GM19328 (cell line): ENCODE measurements around the gene CLPSL2.

Experiments used
- ATAC-seq: cut with Tn5 transposase; IDR thresholded peaks from one replicate; pipeline ENCODE4 v1.9.1; 2021; ENCODE audit warnings: mild to moderate bottlenecking, moderate library complexity; ENCODE audit not compliant: unreplicated experiment

The CLPSL2 gene

GRCh38 chr6:35786272-35786671 lies 9.9 kb downstream of the CLPSL2 start:
- ATAC-seq: no peak

DNA sequence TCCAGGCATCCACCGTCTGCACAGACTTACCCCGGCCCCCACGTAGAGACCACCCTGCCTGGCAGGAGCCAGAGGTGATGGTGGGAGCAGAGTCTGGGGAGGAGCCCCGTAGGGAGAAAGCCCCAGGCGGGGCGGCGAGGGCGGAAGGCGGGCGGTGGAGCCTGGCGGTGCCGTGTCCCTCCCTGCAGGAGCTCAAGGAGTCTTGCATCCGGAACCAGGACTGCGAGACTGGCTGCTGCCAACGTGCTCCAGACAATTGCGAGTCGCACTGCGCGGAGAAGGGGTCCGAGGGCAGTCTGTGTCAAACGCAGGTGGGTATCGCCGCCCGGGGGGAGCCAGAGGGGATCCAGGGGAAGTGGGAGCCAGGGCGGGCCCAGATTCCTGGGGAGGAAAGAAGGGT lies 10.4 kb downstream of the CLPSL2 start:
- no peak for ATAC-seq

GRCh38 chr6:35787266-35788218 lies 11.1 kb downstream of the CLPSL2 start:
- no peak for ATAC-seq

DNA sequence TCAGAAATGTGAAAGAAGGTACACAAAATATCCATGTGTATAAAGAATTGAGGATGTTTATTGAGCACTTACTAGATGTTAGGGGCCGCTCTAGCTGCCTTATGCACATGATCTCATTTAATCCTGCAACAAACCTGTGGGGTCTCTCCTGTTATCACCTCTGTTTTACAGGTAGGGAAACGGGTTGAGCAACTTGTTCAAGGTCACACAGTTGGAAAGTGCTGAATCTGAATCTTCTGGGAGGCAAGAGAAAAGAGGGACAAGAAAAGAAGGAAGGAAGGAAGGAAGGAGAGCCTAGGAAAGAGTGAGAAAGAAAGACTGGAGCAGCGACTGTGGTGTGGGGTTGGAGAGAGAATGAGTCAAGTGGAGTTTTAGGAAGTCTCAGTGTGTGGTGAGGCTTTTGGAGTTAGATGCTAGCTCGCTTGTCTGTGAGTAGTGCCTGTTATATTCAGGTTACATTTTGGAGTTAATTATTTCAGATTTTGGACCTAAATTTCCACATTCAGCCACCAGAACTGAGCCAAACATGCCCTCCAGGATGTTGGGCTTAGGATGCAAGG lies 12.1 kb downstream of the CLPSL2 start:
- no peak for ATAC-seq

- ATAC-seq: no peak
Observed at GRCh38 chr6:35790683-35791082, 14.3 kb downstream of the CLPSL2 start.

- no peak for ATAC-seq
Observed at GRCh38 chr6:35794536-35795452, 18.4 kb downstream of the CLPSL2 start.

- no peak for ATAC-seq
Observed at GRCh38 chr6:35795453-35796071, 19.2 kb downstream of the CLPSL2 start.

DNA sequence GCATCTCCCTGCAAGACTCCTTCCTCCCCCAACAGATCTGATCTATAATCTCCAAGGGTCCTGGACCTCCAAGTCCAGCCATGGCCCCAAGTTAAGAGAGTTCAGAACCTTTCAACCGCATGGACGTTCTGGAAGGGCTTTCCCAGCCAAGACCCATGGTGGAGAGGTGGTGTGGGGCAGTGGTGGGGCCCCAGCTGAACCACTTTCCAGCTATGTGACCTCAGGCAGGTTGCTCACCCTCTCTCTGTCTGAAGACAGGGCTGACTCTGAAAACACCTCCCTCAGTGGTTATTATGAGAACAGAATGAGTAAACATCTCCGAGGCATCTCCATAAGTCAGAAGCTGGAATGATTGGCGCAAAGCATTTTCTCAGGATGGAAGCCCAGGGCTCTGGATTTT lies 19.8 kb downstream of the CLPSL2 start:
- no peak for ATAC-seq

DNA sequence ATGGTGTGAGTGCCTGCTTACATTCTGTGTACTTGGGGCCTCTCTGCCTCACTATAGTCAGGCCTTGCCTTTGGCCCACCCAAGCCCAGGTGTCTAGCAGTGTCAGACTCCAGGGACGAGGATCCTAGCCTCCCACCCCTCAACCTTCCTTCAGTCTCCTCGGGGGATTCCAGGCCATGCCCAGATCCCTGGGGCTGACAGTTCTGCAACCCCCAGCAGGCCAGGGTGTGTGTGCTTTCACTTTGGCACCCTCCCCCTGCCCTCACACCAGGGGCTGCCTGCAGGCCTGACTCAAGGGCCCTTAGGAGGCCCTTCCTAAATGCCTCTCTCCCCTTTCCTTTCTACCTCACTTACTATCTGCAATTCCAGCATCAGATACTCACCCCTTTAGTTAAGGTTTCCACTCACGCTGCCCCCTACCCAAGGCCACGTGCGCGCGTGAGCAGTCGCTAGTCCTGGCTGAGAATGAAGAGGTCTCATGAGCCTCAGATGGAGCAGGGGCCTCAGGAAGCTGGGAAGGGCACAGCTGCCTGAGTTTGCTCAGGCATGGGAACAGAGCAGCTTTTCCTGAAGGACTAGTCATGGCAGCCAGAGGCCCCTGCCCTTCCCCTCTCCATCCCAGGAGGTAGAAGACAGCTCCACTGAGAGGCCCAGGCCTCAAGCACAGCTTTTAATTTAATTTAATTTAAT lies 21.6 kb downstream of the CLPSL2 start:
- ATAC-seq: no peak

GRCh38 chr6:35798706-35799105 lies 22.3 kb downstream of the CLPSL2 start:
- no peak for ATAC-seq

- ATAC-seq: no peak
Observed at GRCh38 chr6:35801148-35801547, 24.8 kb downstream of the CLPSL2 start.

DNA sequence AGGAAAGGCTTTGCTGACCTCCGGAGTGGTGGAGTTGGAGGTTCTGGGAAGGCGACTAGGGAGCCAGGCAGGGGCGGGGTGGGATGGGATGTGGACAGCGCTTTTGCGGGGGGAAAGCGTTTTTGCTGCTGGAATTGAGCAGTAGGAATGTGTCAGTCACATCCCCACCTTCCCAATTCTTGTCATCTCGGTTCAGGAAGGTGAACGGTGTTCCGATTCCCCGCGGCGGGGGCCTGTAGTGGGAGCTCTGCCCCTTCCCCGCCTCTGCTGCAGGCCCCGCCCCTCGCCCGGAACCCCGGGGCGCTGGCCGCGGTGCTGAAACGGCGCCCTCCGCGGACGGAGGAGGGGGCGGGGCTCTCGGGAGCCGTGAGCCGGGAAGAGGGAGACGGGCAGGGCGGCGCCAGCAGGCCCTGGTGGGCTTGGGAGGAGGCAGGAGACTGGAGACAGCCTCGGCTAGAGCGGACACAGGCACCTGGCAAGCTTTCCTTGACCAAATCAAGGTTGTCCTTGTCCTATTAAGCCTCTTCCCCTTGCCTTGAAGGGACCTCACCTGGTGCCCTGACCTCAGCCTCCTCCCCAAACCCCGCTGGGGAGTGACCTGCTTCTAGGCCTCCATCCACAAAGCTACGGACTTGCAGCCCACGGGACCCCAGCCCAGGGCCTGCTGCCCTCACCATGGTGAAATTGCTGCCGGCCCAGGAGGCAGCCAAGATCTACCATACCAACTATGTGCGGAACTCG lies 28.8 kb downstream of the CLPSL2 start, which contains the start of gene LHFPL5:
Gene LHFPL5 (plus strand): TSS at position 357 of the 741 bp plus-strand sequence. CDS start 319 bp downstream, at position 676.
- no peak for ATAC-seq

GRCh38 chr6:35808688-35809087 lies 32.3 kb downstream of the CLPSL2 start:
- ATAC-seq: no peak

DNA sequence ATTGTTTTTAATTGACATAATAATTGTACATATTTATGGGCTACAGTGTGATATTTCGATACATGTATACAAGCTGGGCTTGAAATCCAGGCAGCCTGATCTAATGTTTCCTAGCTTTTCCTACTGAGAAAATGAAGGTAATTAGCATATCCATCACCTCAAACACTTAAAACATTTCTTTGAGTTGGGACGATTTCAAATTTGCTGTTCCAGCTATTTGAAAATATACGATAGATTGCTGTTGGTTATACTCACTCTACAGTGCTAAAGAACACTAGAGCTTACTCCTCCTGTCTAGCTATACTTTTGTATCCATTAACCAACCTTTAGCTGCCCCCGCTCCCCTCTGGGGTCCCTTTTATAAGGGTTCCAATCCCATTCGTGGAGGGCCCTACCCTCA lies 33.4 kb downstream of the CLPSL2 start:
- ATAC-seq: no peak

DNA sequence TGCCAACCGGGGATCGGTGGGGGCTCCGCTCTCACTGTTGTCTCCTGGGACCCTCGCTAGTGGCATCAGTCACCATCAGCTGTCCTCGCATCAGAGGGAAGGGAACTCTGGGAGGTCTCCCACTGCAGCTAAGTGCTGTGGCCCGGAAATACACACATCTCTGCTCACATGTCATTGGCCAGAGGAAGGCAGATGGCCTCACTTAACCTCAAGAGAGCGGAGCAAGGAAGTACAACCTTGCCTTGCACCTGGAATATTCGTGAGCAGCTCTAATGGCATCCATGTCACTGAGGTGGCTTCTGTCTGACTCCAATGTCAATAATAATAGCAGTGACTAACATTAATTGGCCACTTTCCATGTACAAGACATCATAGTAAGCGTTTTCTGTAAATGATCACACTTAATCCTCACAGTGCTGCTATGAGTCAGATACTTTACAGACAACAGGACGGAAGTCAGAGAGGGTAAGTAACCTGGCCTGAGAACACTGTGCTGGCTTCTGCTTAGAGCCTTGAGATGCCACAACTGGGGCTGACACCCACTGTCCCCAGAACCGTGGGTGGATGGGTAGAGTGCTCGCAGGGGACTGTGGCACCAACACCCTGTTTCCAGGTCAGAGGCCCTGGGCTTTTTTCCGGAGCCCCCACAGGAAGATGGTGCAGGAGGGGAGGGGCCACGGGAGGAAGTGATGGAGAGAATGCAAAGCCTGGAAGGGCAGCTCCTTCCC lies 34.7 kb downstream of the CLPSL2 start:
- ATAC-seq: no peak

- ATAC-seq: no peak
Observed at GRCh38 chr6:35811699-35811995, 35.2 kb downstream of the CLPSL2 start.

- ATAC-seq: no peak
Observed at GRCh38 chr6:35817515-35817914, 41.1 kb downstream of the CLPSL2 start.

GRCh38 chr6:35823601-35824000 lies 47.2 kb downstream of the CLPSL2 start:
- ATAC-seq: no peak
